Fibroblast of villous mesenchyme (primary cell): ENCODE data around the gene TSPEAR. TPM values are rescaled to one million over a fixed set of nuclear protein-coding genes. Genes with fewer than 3 reads are reported as not detected.

Experiments used
- DNase-seq: peaks from one replicate; pipeline ENCODE4 v3.0.0-alpha.2; 2010; ENCODE audit warnings: low read depth
- H3K4me3 ChIP-seq: 2 replicates; pipeline ENCODE4 v1.5.1; 2011; ENCODE audit warnings: low read depth, mild to moderate bottlenecking, low read length
- CTCF ChIP-seq: IDR thresholded peaks from 2 replicates; pipeline ENCODE4 v1.5.1; 2012; ENCODE audit warnings: low read depth, mild to moderate bottlenecking, low read length; ENCODE audit not compliant: insufficient read depth
- total RNA-seq: library from RNA; depleted of rRNA; stranded (reverse); fragments of >200 nt; gene quantifications from 2 replicates; pipeline ENCODE4 v1.2.3, GENCODE V29; 2012

Gene TSPEAR
- total RNA-seq, 1 donor: not detected

- no peak for TF ChIP-seq CTCF
- DNase-seq: no peak
- no peak overlapping the region for H3K4me3 ChIP-seq
These were observed 27.3 kb downstream of the TSPEAR start for GRCh38 chr21:44684077-44684476.

GRCh38 chr21:44682580-44683151, 28.7 kb downstream of the TSPEAR start:
- DNase-seq: no peak
- H3K4me3 ChIP-seq: no peak overlapping the region
- no peak for TF ChIP-seq CTCF

- H3K4me3 ChIP-seq: no peak within 1 kb of the TSS
- TF ChIP-seq CTCF: no peak
- no peak for DNase-seq
These were observed 29.4 kb downstream of the TSPEAR start, which contains the start of gene KRTAP12-1 for GRCh38 chr21:44681861-44682579. Gene KRTAP12-1, minus strand, starts transcription at chr21:44682163. Its CDS starts 40 bp downstream, at chr21:44682123.

GRCh38 chr21:44681152-44681551, 30.2 kb downstream of the TSPEAR start:
- DNase-seq: no peak
- no peak for TF ChIP-seq CTCF
- no peak overlapping the region for H3K4me3 ChIP-seq

GRCh38 chr21:44677881-44678280, 33.5 kb downstream of the TSPEAR start:
- no peak for DNase-seq
- H3K4me3 ChIP-seq: no peak overlapping the region
- TF ChIP-seq CTCF: no peak

GRCh38 chr21:44671911-44672310, 39.5 kb downstream of the TSPEAR start:
- DNase-seq: no peak
- no peak for TF ChIP-seq CTCF
- H3K4me3 ChIP-seq: no peak overlapping the region
